NCI-H146 treated with DMSO at 0.1 percent for 48 hours (cell line): ENCODE results near the gene PRDX5.
"Not testable (repeated sequence)": the region's sequence is repeated elsewhere in the genome, so short reads cannot be mapped to it uniquely, and the experiment has no call there.

Source experiments
- DNase-seq: peaks from one replicate; lab custom pipeline; 2025; ENCODE audit not compliant: unreplicated experiment; lab: John Stamatoyannopoulos, UW

PRDX5 gene

DNA sequence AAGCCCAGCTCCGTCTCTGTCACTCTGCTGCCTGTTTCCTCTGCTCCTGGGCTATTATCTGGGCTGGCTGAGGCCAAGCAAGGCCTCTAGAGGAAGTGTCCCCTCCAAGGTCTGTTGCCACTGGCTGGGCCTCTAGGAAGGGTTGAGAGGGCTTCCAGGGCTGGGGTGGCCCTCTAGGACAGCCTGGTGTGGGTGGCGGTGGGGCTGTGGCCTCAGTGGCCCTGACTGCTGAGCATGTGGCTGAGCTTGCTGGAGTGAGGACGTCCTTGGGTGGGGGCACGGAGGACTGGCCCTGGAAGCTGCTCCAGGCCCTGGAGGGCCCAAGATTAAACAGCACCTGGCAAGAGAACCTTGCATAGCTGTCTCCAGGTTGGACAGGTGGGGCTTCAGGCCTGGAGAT is 6.1 kb downstream of the PRDX5 start:
- DNase-seq: not testable (repeated sequence)

DNA sequence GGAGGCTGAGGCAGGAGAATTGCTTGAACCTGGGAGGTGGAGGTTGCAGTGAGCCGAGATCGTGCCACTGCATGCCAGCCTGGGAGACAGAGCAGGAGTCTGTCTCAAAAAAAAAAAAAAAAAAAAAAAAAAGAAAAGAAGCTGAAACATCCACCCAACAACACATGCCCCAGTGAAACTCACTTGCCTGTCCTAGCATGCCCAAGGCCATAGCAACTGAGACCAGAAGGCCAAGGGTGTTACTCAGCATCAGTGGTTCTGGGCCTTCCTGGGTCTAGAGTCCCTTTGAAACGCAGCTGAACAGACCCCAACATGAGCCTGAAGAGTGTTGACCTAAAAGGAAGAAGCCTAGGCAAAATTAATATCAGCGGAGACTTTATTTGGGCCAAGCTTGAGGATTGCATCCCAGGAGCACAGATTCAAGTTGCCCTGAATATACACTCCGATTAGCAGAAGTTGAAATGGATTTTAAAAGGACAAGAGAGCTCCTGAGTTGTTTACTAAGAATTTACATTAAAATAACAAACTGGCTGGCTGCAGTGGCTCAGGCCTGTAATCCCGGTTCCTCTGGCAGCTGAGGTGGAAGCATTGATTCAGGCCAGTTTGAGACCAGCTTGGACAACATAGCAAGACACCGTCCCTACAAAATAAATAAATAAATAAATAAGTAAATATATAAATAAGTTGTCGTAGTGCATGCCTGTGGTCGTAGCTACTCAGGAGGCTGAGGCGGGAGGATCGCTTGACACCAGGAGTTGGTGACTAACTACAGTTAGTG is 7.0 kb downstream of the PRDX5 start:
- DNase-seq: no peak

DNA sequence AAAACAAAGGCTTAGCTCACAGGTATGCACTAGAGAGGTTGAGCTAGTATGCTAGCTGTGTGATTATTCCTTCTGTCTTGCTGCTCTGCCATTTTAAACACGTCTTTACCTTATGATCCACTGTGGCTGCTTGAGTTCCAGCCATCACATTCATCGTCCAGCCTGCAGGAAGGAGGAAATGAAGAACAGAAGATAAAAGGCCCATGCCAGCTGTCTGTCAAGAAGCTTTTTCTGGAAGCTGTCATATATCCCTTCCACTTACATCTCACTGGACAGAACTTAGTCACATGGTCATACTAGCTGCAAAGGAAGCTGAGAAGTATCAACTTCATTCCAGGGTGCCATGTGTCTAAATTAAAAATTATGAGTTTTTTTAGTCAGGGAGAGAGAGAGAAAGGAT is 9.5 kb downstream of the PRDX5 start:
- DNase-seq: no peak

DNA sequence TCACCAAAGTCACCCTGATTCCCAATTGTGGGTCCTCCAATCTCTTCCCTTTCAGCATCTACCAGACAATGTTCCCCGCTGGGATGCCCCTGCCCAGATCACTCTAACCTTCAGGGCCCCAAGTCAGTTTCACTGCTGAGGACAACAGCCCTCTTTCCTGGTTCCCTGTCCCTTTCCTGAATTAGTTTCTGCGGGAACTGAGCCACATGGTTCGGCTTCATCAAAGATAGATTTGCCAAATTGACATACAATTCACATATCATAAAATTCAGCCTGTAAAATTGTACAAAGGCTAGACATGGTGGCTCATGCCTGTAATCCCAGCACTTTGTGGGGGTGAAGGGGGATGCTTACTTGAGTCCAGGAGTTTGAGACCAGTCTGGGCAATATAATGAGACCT is 10.1 kb downstream of the PRDX5 start:
- no peak for DNase-seq

DNA sequence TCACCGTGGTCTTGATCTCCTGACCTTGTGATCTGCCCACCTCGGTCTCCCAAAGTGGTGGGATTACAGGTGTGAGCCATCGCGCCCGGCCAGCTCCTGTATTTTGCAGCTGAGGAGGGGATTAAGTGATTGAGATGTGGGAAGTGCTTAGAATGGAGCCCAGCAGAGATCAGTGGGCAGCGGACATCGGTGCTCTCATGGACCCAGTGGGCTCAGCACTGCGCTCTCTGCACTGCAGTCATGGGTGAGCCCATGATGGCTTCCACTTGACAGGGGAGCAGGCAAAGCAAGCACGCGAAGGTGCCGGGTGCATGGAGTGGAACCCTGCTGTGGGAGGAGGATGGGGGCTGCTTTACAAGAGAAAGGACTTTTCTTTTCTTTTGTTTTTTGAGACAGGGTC is 13.0 kb downstream of the PRDX5 start:
- no peak for DNase-seq

DNA sequence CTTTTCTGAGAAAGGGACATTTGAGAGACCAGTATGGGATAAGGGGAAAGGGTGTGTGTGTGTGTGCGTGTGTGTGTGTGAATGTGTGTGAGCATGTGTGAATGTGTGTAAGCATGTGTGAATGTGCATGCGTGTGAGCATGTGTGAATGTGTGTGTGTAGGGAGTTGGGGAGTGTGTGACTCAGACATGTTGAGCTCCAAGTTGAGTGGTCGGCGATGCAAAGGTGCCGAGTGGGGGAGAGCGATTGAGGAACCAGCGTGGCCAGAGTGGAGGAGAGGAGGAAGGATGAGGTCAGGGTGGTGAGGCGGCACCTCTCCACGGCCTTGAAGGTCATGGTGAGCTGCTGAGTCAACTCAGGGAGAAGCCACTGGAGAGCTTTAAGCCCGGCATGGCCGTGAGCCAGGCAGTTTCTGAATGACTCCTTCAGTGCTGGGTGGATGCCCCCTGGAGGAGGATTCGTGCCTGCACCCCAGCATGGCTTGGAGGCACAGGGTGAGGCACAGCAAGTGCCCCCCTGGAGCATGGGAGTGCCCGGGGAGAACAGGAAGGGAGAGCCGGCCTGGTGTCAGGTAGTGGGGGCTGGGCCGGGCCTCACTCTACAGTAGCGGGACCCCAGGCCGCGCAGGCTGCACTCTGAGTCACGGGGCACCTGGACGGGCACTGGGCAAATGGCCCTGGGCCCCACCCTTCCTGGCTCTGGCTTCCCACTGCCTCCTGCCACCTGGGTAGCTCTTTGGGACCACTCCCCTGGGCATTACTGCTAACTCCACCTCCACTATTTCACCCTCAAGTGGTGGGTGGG is 13.8 kb downstream of the PRDX5 start:
- no peak for DNase-seq

DNA sequence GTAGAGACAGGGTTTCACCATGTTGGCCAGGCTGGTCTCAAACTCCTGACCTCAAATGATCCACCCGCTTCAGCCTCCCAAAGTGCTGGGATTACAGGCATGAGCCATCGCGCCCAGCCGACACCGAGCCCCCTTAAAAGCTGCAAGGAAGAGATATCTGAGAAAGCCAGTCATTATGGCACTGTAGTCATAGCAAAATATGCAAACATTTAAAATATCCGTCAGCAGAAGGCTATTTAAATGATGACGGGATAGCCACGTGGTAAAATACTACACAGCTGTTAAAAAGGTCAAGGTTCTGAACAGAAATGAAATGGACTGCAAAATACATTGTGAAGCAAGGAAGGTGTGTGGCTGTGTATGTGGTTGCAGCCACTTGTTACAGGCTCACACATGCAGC is 15.6 kb downstream of the PRDX5 start:
- no peak for DNase-seq

DNA sequence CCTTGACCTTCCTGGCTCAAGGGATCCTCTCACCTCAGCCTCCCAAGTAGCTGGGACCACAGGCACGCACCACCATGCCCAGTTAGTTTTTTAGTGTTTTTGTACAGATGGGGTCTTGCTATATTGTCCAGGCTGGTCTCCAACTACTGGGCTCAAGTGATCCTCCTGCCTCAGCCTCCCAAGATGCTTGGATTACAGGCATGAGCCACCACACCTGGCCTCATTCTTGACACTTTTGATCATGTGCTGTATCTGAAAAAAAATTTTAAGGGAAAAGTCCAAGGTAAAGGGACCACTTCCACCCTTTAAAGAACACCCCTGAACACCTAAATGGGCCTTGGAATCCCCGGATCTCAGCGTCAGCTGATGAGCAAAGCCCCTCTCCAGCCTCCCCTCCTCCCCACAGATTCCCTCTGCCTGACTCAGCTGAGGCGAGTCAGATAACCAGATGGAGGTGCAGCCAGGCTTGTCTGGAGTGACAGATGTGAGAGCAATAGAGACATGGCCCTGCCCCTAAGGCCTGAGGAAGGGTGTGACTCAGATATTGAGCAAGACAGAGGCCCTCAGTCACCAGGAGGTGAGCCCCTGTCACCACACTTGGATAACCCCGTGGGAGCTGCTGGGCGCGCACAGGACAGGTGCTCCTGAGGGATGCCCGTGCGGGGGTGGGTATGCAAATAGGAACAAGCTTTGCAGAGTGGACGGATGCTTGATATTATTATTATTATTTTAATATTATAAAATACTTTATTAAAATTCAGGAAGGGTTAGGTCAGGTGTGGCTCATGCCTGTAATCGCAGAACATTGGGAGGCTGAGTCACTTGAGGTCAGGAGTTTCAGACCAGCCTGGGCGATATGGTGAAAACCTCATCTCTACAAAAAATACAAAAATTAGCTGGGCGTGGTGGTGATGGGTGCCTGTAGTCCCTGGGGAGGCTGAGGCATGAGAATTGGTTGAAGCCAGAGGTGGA is 17.1 kb downstream of the PRDX5 start:
- peak; percentile 71 for DNase-seq

DNA sequence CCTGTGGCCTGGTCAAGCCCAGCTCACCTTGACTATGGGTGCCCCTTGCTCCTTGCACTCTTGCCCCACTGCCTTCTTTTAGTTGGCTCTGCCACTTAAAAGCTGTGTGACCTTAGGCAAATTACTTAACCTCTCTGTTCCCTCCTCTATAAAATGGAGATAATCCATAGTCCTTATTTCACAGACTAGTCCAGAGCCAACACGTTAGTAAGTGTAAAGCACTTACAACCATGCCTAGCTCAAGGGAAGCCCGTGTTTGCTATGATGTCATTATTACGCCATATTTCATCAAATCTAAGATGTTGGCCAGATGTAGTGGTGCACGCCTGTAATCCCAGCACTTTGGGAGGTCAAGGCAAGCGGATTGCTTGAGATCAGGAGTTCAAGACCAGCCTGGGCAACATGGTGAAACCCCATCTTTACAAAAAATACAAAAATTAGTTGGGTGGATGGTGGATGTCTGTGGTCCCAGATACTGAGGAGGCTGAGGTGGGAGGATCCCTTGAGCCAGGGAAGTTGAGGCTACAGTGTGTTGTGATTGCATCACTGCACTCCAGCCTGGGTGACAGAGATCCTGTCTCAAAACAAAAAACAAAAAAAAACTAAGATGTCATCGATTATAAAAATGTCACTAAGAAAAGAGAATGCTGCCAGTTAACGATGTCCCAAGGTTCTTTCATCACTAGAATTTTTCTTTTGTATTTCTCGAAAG is 19.8 kb downstream of the PRDX5 start:
- no peak for DNase-seq

DNA sequence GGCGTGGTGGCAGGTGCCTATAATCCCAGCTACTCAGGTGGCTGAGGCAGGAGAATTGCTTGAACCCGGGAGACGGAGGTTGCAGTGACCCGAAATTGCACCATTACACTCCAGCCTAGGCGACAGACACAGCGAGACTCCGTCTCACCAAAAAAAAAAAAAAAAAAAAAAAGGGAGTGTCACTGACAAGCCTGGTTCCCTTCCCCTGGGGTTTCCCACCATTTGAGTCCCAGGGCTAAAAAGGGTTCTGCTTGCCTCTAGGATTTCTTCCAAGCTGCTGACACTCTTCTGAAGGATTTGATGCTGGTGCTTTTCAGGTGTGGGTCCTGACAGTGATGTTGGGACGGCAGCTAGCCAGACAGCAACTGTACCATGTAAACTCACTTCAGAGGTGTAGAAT is 20.8 kb downstream of the PRDX5 start:
- DNase-seq: no peak

DNA sequence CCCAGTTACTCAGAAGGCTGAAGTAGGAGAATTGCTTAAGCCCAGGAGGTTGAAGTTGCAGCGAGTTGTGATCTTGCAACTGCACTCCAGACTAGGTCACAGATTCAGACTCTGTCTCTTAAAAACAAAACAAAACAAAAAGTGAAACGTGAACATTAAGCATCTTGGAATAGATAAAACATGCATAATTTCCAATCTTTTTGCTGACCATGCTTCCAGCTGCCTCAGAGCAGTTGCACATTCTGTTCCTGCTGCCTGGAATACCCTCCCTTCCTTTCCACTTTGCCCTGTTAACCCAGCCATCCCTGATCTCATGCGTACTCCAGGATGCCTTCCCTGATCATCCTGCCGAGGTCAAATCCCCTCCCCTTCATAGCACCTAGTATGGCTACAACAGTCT is 21.4 kb downstream of the PRDX5 start:
- DNase-seq: no peak

DNA sequence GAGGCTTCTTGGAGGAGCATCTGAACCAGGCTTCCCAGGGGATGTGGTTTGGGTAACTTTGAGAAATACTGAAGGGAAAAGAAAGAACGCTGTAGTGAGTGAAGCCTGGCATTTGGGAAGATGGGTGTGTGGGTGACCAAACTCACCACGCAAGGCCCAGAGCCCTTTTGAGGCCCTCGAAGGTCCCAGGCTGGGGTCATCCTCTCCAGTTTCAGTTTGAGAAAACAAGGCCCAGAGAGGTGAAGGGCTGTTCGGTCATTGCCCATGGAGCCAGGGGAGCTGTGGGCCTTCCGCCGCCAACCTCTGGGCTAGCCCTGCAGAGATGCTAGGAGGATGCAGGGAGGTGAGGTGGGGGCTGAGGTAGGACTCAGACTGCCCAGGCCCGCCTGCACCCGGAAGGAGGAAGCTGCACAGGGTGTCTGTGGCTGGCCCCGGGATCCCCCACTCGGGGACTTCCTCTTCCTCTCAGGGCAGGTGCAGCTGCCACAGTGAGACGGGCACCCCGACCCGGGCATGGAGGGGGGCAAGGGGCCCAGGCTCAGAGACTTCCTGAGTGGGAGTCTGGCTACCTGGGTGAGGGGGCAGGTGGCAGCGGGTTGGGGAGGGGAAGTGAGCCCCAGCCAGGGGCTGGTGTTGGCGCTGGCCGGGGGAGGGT is 22.0 kb downstream of the PRDX5 start, which contains the start of gene CCDC88B:
CCDC88B (plus strand) TSS at position 451 of the 655 bp plus-strand sequence; CDS start at position 514, 63 bp downstream.
- no peak for DNase-seq

DNA sequence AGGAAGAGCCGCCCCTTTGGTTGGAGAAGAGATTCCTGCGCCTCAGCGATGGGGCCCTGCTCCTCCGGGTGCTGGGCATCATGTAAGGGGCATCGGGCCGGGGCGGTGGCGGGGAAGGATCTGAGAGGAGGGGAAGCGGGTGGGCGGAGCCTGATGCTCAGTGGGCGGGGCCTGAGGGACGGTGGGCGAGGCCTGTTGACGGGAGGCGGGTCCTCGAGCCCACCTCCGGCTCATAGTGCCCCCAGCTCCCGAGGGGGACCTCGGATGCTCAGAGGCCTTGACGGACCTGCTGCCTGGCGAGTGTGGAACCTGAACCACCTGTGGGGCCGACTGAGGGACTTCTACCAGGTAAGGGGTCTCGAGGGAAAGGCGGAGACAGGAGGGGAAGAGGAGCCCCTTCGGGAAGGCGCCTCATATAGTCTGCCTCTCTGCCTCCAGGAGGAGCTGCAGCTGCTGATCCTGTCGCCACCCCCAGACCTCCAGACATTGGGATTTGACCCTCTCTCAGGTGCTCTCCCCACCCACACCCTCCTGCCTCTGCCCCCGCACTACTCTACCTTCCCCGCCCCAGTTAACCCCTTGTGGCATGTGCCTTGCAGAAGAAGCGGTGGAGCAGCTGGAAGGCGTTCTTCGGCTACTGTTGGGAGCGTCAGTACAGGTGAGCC is 22.9 kb downstream of the PRDX5 start:
- peak; percentile 5 for DNase-seq

DNA sequence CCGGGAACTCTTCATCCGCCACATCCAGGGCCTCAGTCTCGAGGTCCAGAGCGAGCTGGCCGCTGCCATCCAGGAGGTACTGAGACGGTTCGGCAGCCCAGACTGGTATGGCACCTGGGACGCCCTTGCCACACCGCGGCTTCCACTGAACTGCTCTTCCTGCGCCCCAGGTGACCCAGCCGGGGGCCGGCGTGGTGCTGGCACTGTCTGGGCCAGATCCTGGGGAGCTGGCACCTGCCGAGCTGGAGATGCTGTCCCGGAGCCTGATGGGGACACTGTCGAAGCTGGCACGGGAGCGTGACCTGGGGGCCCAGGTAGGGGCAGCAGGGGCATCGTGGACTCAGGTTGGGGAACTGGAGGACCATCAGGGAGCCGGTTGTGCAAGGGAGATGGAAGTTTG is 23.5 kb downstream of the PRDX5 start:
- DNase-seq: no peak

DNA sequence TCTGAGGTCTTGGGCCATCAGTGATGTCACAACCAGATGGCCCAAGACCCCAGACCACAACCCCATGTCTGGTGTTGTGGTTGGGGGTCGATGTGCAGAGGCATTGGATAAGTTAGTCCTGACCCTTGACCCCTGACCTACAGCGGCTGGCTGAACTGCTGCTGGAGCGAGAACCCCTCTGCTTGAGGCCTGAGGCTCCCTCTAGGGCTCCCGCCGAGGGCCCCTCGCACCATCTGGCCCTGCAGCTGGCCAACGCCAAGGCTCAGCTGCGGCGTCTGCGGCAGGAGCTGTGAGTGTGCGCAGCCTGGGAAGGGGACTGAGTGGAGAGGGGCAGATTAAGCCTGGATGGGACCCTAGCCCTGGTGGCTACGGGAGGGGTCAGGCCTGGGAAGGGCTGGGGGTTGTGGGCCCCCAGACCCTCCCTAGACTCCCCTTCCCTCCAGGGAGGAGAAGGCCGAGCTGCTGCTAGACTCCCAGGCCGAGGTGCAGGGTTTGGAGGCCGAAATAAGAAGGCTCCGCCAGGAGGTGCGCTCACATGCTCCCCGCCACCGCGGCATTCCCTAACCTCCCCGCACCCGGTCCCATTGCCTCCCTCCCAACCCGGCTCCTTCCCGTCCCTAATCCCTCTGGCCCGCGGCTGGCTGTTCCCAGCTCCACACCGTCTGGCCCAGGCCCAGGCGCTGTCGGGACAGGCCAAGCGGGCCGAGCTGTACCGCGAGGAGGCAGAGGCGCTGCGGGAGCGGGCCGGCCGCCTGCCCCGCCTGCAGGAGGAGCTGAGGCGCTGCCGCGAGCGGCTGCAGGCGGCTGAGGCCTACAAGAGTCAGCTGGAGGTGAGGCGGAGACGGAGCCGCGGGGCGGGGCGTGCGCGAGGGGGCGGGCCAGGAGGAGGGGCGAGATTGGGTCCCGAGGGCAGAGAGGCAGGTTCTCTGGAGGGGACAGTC is 24.2 kb downstream of the PRDX5 start:
- peak; percentile 35 for DNase-seq

DNA sequence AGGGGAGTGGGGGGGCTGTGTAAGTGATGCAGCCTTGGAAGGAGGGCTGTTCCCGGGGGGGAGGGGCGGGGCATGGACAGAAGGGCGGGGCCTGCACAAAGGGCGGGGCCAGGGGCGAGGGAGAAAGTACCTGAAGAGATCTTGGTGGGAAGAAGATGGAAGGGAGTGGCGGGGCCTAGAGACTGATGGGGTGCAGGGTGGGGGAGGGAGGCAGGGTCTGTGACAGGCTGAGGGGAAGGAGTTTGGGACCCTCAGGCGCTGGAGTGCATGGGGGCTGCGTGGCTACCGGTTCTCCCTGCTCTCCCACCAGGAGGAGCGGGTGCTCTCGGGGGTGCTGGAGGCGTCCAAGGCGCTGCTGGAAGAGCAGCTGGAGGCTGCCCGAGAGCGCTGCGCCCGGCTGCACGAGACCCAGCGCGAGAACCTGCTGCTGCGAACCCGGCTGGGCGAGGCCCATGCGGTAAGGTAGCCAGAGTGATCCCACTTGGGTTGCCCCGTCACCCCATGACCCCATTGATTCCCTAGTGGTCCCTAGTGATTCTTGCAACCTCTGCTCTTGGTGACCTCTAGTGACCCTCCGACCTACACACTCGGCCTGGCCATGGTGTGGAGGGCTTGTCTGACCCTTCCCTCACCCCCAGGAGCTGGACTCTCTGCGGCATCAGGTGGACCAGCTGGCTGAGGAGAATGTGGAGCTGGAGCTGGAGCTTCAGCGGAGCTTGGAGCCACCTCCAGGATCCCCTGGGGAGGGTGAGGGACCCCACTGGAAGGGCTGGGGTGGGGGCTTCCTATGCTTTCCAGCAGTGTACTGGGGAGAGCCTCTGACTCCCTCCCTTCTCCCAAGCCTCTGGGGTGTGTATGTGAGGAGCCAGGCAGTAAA is 25.2 kb downstream of the PRDX5 start:
- no peak for DNase-seq

DNA sequence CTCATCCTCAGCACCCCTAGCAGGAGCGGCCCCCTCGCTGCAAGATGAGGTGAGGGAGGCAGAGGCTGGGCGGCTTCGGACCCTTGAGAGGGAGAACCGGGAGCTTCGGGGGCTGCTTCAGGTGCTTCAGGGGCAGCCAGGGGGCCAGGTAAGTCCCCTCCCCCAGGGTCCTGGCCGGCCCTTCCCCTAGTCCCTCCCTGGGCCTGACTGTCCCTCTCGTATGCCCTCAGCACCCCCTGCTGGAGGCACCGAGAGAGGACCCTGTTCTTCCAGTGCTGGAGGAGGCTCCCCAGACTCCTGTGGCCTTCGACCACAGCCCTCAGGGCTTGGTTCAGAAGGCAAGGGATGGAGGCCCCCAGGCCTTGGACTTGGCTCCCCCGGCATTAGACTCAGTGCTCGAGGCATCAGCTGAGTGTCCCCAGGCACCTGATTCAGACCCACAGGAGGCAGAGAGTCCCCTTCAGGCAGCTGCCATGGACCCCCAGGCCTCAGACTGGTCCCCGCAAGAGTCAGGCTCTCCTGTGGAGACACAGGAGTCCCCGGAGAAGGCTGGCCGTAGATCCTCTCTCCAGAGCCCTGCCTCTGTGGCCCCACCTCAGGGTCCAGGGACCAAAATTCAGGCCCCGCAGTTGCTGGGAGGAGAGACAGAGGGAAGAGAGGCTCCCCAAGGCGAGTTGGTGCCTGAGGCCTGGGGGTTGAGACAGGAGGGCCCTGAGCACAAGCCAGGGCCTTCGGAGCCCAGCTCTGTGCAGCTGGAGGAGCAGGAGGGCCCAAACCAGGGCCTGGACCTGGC is 26.0 kb downstream of the PRDX5 start:
- DNase-seq: no peak
